Fibroblast of skin of right biceps (primary cell): Measurements from ENCODE around the gene MLC1.

Experiments used
- DNase-seq: peaks from one replicate; pipeline ENCODE4 v3.0.0-alpha.2; 2013

MLC1 gene

DNA sequence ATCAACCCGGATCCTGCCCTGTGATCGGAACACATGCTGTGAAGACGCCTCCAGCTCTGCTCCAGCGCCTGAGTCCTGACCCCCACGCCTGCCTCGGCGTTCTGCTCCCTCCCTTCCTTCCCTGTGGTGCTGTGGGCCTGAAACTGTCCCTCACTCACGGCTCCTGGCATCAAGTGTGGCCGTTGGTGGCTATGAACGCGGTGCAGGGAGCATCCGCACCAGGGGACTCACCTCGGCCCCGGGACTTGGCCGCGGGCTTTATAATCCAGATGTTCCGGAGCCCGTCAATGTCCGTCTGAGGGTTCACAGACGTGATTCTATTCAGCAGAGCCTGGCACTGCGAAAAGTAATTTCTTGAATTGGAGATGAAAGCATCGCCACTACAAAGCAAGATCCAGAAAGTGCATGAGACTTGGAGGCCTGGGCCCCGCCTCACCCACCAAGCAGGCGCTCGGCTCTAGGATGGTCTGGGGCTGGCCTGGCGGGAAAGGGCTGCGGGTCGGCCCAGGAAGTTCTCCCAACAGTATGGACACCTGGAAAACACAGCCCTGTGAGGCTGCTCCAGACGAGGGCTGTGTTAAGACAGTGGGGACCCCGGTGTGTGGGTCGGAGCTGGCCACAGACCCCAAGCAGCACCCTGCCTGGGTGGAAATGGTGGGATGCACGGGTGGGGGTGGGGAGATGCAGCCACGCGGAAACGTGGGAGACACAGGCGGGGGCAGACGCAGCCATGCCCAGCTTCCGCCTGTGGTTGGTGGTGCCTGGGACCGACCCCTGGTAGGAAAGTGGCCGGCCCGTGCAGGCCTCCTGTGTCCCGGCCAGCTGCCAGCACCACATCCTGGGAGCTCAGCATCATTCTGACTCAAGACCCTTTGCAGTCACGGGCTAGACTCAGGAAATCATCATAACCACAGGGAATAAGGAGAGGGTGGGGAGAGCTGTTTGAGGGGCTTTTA, 50.8 kb downstream of the MLC1 start:
- DNase-seq, result no peak

DNA sequence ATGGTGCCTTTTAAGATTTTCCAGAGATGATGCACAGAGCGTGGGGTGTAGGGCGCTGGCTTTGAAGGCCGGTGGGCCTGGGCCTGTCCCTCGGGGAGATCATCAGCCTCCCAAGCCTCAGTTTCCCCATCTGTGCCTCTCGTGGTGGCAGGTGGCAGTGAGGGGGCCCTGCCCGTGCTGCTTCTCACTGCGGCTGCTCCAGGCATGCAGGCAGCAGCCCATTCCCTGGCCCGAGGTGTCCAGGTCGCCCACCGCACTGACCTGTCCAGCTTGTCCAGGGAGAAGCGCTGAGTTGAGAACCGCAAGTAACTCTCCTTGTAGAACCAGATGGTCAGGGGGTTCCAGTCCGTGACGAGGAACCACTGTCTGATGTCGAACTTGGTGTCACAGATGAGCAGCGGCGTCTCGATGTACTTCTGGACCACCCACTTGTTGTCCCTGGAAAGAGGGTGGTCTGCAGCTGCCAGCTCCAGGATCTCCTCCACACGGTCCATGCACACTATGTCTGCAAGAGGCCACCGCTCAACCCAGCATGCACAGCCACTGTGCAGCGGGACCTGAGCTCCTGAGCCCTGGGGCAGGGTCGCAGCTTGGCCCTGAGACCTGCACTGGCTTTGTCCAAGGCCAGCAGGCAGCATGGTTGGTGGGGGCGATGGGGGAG, 52.2 kb downstream of the MLC1 start:
- no peak for DNase-seq

- DNase-seq, result no peak
Measured at GRCh38 chr22:50032109-50032871, 52.9 kb downstream of the MLC1 start.

DNA sequence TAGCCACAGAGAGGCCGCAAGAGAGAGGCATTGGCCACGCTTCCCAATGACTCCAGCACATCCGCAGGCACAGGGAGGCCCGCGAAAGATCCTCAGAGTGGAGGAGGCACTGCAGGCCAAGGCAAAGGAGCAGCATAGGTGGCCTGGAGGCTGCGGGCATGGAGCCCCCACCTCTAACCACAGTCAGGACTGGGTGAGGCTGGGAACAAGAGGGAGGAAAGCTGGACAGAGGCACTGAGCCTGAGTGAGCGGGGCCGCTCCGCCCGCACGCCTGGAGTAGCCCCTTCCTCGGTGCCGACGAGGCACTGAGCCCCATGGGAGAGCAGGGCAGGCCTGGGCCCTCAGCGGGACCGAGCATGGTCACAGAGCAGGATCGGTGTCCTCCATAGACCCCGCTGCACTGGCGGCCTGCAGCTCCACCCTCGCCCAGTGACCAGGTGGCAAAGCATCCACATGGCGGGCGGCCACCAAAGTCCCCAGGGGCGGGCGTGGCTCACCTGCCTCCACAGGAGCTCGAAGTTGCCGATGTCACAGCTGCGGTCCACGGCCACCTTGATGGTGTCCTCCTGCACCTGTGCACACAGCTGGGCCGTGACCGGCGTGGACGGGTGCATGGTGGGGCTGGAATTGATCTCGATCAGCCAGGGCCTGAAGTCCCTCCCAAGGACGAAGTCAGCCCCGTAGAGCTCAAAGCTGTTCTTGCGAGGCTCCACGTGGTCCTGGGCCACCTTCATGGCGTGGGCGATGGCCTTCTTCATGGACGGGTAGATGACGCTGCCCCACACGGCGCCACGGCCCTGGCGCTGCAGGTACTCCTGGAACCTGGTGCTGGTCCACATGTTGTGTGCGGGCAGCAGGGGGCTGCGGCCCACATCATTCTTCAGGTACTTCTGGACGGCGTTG, 53.8 kb downstream of the MLC1 start:
- no peak for DNase-seq

DNA sequence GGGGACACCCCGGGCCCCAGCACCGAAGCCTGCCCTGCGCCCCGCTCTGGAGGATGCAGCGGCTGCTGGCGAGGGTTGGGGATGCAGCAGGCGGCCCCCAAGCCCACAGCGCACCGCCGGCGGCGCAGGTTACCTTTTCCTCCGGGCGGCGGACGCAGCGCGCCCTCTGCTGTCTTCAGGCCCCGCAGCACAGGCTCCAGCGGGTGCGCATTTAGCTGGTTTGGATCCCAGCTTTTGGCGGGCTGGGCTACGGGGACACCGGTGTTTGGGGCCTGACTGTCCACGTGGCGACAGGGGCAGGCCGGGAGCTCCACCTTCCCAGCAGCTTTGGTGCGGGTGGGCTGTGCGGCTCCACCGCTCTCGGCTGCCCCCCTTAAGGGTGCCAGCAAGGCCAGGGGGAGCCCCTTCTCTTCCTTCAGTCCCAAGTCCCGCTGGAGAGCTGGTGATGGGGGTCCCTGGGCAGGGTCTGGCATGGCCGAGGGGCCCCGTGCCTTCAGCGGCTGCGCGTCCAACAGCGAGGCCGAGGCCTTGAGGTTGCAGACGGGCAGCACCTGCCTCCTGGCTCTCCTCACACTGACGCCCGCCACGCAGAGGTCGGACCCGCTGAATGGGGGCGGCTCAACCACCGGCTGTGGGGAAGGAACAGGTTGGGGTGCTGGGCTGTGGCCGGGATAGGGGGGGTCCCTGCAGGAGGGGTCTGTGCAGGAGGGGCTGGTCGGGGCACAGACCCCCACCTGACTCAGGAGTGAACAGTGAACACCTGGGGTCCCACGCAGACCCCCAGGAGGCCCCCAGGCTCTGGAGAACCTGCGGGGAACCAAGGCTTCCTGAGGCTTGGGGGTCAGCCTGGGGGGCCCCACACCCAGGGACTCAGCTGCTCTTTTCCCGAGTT, 54.7 kb downstream of the MLC1 start:
- DNase-seq, result peak; percentile 56

GRCh38 chr22:50027639-50028537, 57.3 kb downstream of the MLC1 start:
- DNase-seq, result no peak

GRCh38 chr22:50025993-50026392, 59.2 kb downstream of the MLC1 start:
- no peak for DNase-seq

- no peak for DNase-seq
Measured at GRCh38 chr22:50022171-50022819, 62.9 kb downstream of the MLC1 start.

DNA sequence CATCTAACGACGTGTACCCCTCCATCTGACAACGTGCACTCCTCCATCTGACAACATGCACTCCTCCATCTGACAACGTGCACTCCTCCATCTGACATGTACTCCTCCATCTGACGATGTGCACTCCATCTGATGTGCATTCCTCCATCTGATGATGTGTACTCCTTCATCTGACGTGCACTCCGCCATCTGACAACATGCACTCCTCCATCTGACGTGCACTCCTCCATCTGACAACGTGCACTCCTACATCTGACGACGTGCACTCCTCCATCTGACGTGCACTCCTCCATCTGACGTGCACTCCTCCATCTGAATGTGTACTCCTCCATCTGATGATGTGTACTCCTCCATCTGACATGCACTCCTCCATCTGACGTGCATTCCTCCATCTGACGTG, 64.6 kb downstream of the MLC1 start:
- no peak for DNase-seq

DNA sequence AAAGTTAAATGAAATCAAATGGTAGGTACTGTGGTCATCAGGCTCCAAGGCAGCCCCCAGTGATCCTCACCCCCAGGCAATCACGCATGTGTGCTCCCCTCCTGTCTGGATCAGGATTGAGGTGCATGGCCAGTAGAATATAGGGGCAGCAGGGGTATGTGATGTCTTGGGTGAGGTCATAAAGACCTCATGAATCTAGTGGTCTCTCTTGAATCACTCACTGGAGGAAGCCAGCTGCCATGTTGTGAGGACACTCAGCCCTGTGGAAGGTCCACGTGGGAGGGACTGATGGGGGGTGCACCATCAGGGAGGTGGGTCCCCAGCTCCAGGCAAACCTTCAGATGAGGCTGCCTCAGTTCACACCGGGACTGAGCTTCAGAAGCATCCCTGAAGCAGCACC, 65.9 kb downstream of the MLC1 start:
- DNase-seq, result no peak

DNA sequence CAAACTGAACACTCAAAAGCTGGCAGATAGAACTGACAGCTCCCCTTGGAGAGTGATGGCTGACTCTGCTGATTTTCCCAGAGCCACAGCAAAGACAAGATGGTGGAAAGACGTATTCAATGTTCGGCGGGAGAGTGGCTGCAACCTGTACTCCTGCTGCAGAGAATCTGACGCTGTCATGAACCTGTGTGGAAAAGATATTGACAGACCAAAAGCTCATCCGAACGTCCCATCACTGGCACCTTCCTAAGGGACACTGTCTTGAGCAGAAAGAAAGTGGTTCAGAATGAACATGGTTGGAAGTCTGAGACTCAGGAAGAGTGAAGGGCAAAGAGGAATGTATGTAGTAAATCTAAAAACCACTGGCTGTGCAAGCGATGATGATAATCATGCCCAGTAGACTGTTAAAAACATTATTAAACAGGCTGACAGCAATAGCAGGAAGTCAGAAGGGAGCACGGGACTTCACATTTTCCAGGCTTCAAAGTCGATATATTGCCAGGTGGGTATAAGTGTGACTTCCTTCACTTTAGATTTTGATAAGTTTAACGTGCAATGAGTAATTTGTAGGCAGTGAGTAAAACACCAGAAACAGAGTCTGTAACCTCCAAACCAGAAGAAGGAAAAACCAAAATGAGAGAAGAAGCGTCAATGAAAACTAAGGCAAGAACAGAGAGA, 66.5 kb downstream of the MLC1 start:
- no peak for DNase-seq

GRCh38 chr22:50017701-50018224, 67.5 kb downstream of the MLC1 start:
- DNase-seq, result no peak

DNA sequence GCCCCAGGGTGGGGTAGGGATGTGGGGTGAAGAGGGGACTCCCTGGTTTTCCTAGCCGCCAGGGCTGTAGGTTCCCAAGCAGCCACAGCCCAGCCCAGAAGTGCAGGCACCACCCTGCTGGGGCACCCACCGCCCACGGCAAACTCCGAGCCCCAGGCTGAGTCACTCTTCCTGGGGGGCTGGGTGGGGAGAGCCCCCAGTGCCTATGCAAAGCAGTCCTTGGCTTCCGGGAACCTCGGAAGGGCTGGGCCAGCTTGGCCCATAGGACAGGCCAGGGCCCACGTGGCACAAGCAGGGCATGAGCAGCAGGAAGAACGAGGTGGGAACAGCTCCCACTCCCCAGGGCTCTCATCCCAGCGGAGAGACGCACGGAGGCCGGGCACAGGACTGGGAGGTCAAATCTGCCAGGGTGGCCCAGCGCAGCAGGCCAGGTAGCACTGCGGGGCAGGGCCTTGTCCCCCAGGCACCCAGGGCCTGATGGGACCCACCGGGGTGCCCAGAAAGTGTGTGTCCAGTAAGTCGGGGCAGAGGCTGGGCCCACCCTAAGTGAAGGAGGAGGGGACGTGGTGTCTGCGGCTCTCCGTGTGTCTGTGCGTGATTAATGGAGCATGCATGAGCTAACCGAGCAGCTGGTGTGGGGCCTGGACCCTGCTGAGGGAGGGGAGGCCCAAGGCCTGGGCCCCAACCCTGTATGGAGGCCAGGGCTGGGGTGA, 68.1 kb downstream of the MLC1 start:
- no peak for DNase-seq

DNA sequence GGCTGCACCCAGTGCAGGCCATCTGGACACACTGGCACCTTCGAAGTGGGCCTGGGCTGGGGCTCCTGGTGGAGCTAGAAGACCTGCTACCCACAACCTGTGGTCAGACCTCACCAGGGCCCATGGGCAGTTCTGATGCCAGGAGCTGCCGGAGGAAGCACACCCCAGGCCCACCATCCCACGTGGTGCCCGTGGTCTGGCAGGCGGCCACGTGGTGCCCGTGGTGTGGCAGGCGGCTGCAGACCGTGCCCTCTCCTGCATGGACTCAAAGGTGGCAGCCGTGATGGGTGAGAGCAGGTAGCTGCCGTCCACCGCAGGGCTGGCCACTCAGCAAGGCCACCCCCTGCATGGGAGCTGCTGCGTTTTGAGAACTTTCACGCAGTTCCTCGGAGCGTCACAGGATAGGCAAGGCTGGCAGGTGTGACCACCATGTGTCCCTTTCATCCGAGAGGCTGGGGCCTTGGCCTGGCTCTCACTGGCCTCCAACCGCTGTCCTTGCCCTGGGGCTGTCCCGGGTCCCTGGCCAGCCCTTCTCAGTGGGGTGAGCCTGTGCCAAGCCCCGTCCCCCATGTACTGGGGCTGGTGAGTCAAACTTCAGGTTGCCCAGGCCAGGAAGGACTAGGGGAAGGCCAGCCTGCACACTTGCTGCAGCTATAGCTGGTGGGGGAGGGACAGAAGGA, 68.8 kb downstream of the MLC1 start:
- no peak for DNase-seq

- DNase-seq, result no peak
Measured at GRCh38 chr22:50015451-50016307, 69.5 kb downstream of the MLC1 start.

DNA sequence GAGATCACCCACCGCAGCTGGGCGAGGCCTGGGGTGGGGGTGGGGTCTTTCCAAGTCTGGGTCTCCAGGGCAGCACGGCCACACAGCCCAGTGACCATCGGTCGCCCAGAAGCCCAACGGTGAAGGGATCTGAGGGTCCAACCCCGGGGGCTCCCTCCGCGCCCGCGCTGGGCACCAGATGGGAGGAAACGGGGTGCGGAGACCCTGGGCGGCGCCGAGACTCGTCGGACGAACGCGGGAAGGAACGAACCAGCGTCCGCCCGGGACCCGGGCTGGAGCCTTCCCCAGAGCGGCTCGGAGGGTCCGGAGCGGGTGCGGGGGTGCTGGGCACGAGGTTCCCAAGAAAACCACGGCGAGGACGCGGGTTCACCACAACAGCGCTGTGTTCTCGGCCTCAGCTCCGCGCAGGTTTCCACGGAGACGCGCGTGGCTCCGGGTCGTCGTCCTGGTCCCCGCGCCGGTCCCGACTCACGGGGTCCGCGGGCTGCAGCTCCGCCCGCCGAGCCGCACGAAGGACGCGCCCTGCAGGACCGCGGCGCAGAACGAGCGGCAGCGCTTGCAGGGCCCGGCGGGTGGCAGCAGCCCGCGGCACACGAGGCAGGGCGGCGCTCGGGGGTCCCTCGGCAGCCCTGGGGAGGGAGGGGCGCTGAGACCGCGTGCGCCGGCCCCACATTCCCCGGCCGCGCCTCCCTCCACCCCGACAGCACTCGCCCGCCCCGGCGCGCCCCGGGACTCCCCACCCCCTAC, 70.4 kb downstream of the MLC1 start:
- DNase-seq, result no peak
